Measurements from ENCODE around the gene FAM107A.

FAM107A gene

GRCh38 chr3:58596834-58597518 is 19.8 kb upstream of the FAM107A start:
- TF ChIP-seq CTCF (IDR thresholded peaks at IDR 0.05; ENCODE audit: low read depth, low read length, missing control alignments): no peak
- no peak overlapping the region for H3K4me3 ChIP-seq (ENCODE audit: low read depth, low read length)
- no peak for DNase-seq (ENCODE audit: low read depth)
- in situ Hi-C loops (cut with HindIII; ENCODE audit: low sequenced_read_pairs): no loop called here

GRCh38 chr3:58594117-58594516 is 16.9 kb upstream of the FAM107A start:
- TF ChIP-seq CTCF (IDR thresholded peaks at IDR 0.05; ENCODE audit: low read depth, low read length, missing control alignments): no peak
- no peak overlapping the region for H3K4me3 ChIP-seq (ENCODE audit: low read depth, low read length)
- in situ Hi-C loops (cut with HindIII; ENCODE audit: low sequenced_read_pairs): no loop called here
- no peak for DNase-seq (ENCODE audit: low read depth)

GRCh38 chr3:58591517-58592510 is 14.6 kb upstream of the FAM107A start:
- no peak for DNase-seq (ENCODE audit: low read depth)
- no peak for TF ChIP-seq CTCF (IDR thresholded peaks at IDR 0.05; ENCODE audit: low read depth, low read length, missing control alignments)

GRCh38 chr3:58588030-58588614 is 10.9 kb upstream of the FAM107A start:
- in situ Hi-C loops (cut with HindIII; ENCODE audit: low sequenced_read_pairs): no loop called here
- DNase-seq (ENCODE audit: low read depth): no peak
- H3K4me3 ChIP-seq (ENCODE audit: low read depth, low read length): no peak overlapping the region
- TF ChIP-seq CTCF (IDR thresholded peaks at IDR 0.05; ENCODE audit: low read depth, low read length, missing control alignments): no peak

More at GRCh38 chr3:58591517-58592510, 14.6 kb upstream of the FAM107A start:
- in situ Hi-C loops (cut with HindIII; ENCODE audit: low sequenced_read_pairs): no loop called here
- H3K4me3 ChIP-seq (ENCODE audit: low read depth, low read length): no peak overlapping the region

GRCh38 chr3:58586776-58587192 is 9.6 kb upstream of the FAM107A start:
- DNase-seq (ENCODE audit: low read depth): no peak
- H3K4me3 ChIP-seq (ENCODE audit: low read depth, low read length): no peak overlapping the region
- TF ChIP-seq CTCF (IDR thresholded peaks at IDR 0.05; ENCODE audit: low read depth, low read length, missing control alignments): no peak
- in situ Hi-C loops (cut with HindIII; ENCODE audit: low sequenced_read_pairs): no loop called here

- DNase-seq (ENCODE audit: low read depth): no peak
- TF ChIP-seq CTCF (IDR thresholded peaks at IDR 0.05; ENCODE audit: low read depth, low read length, missing control alignments): no peak
- in situ Hi-C loops (cut with HindIII; ENCODE audit: low sequenced_read_pairs): no loop called here
- no peak overlapping the region for H3K4me3 ChIP-seq (ENCODE audit: low read depth, low read length)
Observed at GRCh38 chr3:58585994-58586393, 8.8 kb upstream of the FAM107A start.

Measured in astrocyte of the cerebellum (primary cell).